Measurements from ENCODE around the gene RLN3.

Gene RLN3

GRCh38 chr19:14027856-14028450, at the start of gene RLN3:
RLN3 (plus strand) TSS chr19:14028148; CDS start chr19:14028205, 57 bp downstream.
- DNase-seq (ENCODE audit: low read depth in 2 of 2), result no peak

- DNase-seq (ENCODE audit: low read depth in 2 of 2), result no peak
Observed at GRCh38 chr19:13978351-13979243, 49.4 kb upstream of the RLN3 start.

- DNase-seq (ENCODE audit: low read depth in 2 of 2), result no peak
Observed at GRCh38 chr19:13979244-13979615, 48.7 kb upstream of the RLN3 start.

- DNase-seq (ENCODE audit: low read depth in 2 of 2), result no peak
Observed at GRCh38 chr19:13979686-13980085, 48.3 kb upstream of the RLN3 start.

- no peak for DNase-seq (ENCODE audit: low read depth in 2 of 2)
Observed at GRCh38 chr19:13980340-13980739, 47.6 kb upstream of the RLN3 start.

- no peak for DNase-seq (ENCODE audit: low read depth in 2 of 2)
Observed at GRCh38 chr19:13981021-13981420, 46.9 kb upstream of the RLN3 start.

- no peak for DNase-seq (ENCODE audit: low read depth in 2 of 2)
Observed at GRCh38 chr19:13981467-13981866, 46.5 kb upstream of the RLN3 start.

GRCh38 chr19:13981988-13982501, 45.9 kb upstream of the RLN3 start:
- DNase-seq (ENCODE audit: low read depth in 2 of 2), result no peak

- DNase-seq (ENCODE audit: low read depth in 2 of 2), result no peak
Observed at GRCh38 chr19:13982773-13983172, 45.2 kb upstream of the RLN3 start.

- no peak for DNase-seq (ENCODE audit: low read depth in 2 of 2)
Observed at GRCh38 chr19:13983213-13983889, 44.6 kb upstream of the RLN3 start.

- no peak for DNase-seq (ENCODE audit: low read depth in 2 of 2)
Observed at GRCh38 chr19:13984186-13984585, 43.8 kb upstream of the RLN3 start.

GRCh38 chr19:13984875-13985741, 42.8 kb upstream of the RLN3 start:
- DNase-seq (ENCODE audit: low read depth in 2 of 2), result no peak

GRCh38 chr19:13985771-13986347, 42.1 kb upstream of the RLN3 start:
- DNase-seq (ENCODE audit: low read depth in 2 of 2), result no peak

GRCh38 chr19:13986348-13986904, 41.5 kb upstream of the RLN3 start:
- peak; percentile 98 to 99 for DNase-seq (ENCODE audit: low read depth in 2 of 2)

- DNase-seq (ENCODE audit: low read depth in 2 of 2), result no peak
Observed at GRCh38 chr19:13987101-13987890, 40.7 kb upstream of the RLN3 start.

GRCh38 chr19:13989487-13989886, 38.5 kb upstream of the RLN3 start:
- DNase-seq (ENCODE audit: low read depth in 2 of 2), result no peak

- no peak for DNase-seq (ENCODE audit: low read depth in 2 of 2)
Observed at GRCh38 chr19:13990085-13990484, 37.9 kb upstream of the RLN3 start.

- no peak for DNase-seq (ENCODE audit: low read depth in 2 of 2)
Observed at GRCh38 chr19:13992025-13992424, 35.9 kb upstream of the RLN3 start.

- no peak for DNase-seq (ENCODE audit: low read depth in 2 of 2)
Observed at GRCh38 chr19:13993590-13994300, 34.2 kb upstream of the RLN3 start.

Data from stimulated activated CD4-positive, alpha-beta T cell treated with anti-CD3 and anti-CD28 coated beads, Interleukin-15, amount 100 ng/mL, for 48 hours (primary cell).